ENCODE data around the gene XYLT2. TPM values are rescaled to one million over a fixed set of nuclear protein-coding genes. Genes with fewer than 3 reads are reported as not detected.

The XYLT2 gene
- total and polyA plus RNA-seq, 2 of the 8 experiments (the other 6 are each of a cell fraction or from before 2014, with no cell fraction given), result 28.0 to 29.9 TPM

DNA sequence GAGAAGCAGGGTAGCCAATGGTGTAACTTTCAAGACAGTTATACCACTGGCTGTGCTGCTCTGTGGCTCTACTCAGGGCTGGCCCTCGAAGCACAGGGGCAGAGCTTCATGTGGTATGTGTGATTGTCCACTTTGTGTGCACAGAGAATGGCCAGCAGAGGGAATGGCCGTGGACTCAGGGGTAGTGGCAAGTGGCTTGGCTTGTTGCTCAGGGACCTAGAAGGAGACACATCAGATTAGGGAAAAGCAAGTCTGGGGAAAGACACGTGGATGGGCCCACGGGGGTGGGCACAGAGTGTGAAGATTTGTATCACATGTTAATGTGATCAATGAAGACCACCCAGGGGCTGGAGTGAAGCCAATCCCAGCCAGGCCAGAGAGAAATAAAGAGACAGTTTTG, 20.0 kb upstream of the XYLT2 start (continued):
- no peak for TF ChIP-seq POLR2AphosphoS5 (IDR thresholded peaks at IDR 0.05; ENCODE audit: low read depth, low read length)
- no peak for TF ChIP-seq KDM4A (IDR thresholded peaks at IDR 0.05; ENCODE audit: low read depth, low read length, severe bottlenecking)
- no peak for TF ChIP-seq JUN (IDR thresholded peaks at IDR 0.05; ENCODE audit: low read depth, low read length)
- no peak for TF ChIP-seq CTBP2 (IDR thresholded peaks at IDR 0.05; ENCODE audit: borderline replicate concordance, insufficient read depth, insufficient read length, low read length)
